Testis (tissue), 2 donors: ENCODE results near the gene NEAT1.

Source experiments
- CTCF ChIP-seq, 3 experiments: fragments of 450-650 bp in 2 of 3; fragments of 200-600 bp in 1 of 3; sonication (generic) in 1 of 3; IDR thresholded peaks; one replicate each; pipeline ENCODE4 v1.5.1; 2016 to 2019; ENCODE audit warnings: antibody characterized with exemption in 3 of 3, mild to moderate bottlenecking in 2 of 3, moderate library complexity in 1 of 3
- POLR2A ChIP-seq: fragments of 450-650 bp; IDR thresholded peaks from one replicate; pipeline ENCODE4 v1.6.1; 2017; ENCODE audit warnings: antibody characterized with exemption, mild to moderate bottlenecking, moderate library complexity

GRCh38 chr11:65492387-65492636 is 69.7 kb downstream of the NEAT1 start:
- no peak for TF ChIP-seq CTCF (IDR thresholded peaks at IDR 0.05)
- TF ChIP-seq POLR2A: no peak
